ENCODE measurements around the gene VASH1. TPM values are rescaled to one million over a fixed set of nuclear protein-coding genes. Genes with fewer than 3 reads are reported as not detected.
A peak's percentile ranks its signal among the peaks of the same experiment; 100 is the strongest.

The VASH1 gene
- total and polyA plus RNA-seq, 2 of the 13 experiments (the other 11 are each of a cell fraction or from before 2014, with no cell fraction given) = 0.11 to 0.24 TPM

DNA sequence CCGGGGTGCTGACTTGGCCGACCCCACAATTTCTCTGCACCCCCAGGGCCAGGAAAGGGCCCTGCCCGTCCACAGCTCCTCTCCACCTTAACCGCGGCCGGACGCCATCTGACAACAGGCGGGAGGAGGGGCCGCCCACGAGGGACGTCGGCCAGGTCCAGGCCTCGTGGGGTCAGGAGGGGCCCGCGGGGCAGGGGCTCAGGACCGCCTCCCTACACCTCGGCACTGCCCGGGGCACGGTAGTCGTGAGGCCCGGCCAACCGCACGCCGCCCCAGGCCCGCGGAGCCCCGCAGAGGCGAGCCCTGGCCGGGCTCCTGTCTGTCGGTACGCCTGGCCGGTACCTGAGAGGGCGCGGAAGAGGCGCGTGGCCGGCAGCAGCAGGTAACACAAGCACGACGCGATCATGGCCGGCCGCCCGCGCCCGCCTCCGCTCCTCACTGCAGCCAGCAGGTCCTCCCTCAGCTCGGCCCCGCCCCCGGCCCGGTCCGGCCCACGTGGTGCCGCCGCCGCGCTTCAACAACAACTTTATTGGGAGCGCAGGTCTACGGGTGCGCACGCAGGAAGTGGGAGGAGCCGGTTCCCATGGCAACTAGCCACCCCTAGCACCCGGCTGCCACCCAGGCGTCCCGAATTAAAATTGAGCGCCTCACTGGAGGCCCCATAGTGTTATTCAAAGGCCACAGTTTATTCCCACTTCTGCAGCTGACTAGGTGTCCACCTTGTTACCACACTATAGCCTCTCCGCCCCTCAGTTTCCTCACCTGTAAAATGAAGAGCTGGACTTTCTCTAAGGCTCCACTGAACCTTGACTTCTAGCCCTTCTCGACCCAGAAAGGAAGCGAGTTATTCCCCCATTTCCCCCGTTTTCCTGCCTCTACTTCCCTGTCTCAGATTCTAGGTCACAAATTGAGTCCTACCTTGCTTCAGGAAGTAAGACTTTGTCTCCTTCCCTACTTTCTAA, 51.4 kb downstream of the VASH1 start, which contains the start of gene ANGEL1 (continued):
- TF ChIP-seq, protein P1, sequence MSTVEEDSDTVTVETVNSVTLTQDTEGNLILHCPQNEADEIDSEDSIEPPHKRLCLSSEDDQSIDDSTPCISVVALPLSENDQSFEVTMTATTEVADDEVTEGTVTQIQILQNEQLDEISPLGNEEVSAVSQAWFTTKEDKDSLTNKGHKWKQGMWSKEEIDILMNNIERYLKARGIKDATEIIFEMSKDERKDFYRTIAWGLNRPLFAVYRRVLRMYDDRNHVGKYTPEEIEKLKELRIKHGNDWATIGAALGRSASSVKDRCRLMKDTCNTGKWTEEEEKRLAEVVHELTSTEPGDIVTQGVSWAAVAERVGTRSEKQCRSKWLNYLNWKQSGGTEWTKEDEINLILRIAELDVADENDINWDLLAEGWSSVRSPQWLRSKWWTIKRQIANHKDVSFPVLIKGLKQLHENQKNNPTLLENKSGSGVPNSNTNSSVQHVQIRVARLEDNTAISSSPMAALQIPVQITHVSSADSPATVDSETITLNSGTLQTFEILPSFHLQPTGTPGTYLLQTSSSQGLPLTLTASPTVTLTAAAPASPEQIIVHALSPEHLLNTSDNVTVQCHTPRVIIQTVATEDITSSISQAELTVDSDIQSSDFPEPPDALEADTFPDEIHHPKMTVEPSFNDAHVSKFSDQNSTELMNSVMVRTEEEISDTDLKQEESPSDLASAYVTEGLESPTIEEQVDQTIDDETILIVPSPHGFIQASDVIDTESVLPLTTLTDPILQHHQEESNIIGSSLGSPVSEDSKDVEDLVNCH (CRISPR knock-in tag; IDR thresholded peaks at IDR 0.05) = 0 out of 2 replicates have a peak, but pooled peaks have one; percentile 47
- TF ChIP-seq ZSCAN20 (CRISPR knock-in tag; IDR thresholded peaks at IDR 0.05; ENCODE audit: borderline replicate concordance) (0 out of 2 replicates have a peak, but pooled peaks have one; percentile 59), ZNF557 (CRISPR knock-in tag; IDR thresholded peaks at IDR 0.05) (no peak), ZEB1 (IDR thresholded peaks at IDR 0.05; ENCODE audit: insufficient replicate concordance, low read depth) (no peak), ARNT2 (CRISPR knock-in tag; IDR thresholded peaks at IDR 0.05; ENCODE audit: low read depth) (peak; percentile 52; the same call in 1 of the 2 replicates), RFXAP (CRISPR knock-in tag; IDR thresholded peaks at IDR 0.05; ENCODE audit: borderline replicate concordance) (peak; percentile 31), POLR2AphosphoS5 (IDR thresholded peaks at IDR 0.05; ENCODE audit: low read depth, low read length) (peak; percentile 79), TBP (CRISPR knock-in tag; IDR thresholded peaks at IDR 0.05) (no peak), ZNF883 (CRISPR knock-in tag; IDR thresholded peaks at IDR 0.05; ENCODE audit: not compliant biosample characterization) (peak; percentile 73), ZNF552 (CRISPR knock-in tag; IDR thresholded peaks at IDR 0.05; ENCODE audit: borderline replicate concordance) (no peak), PHF20 (CRISPR knock-in tag; IDR thresholded peaks at IDR 0.05) (peak; percentile 84), ZNF3 (CRISPR knock-in tag; IDR thresholded peaks at IDR 0.05) (no peak), DR1 (CRISPR knock-in tag; IDR thresholded peaks at IDR 0.05) (no peak; the same call in 1 of the 2 replicates), IKZF4 (CRISPR knock-in tag; IDR thresholded peaks at IDR 0.05; ENCODE audit: borderline replicate concordance, low read depth, not compliant biosample characterization) (no peak), ZNF124 (CRISPR knock-in tag; IDR thresholded peaks at IDR 0.05) (no peak), ATAD3A (CRISPR knock-in tag; IDR thresholded peaks at IDR 0.05) (no peak), MAFF (IDR thresholded peaks at IDR 0.05; ENCODE audit: low read depth, low read length) (no peak), FOXC1 (CRISPR knock-in tag; IDR thresholded peaks at IDR 0.05; ENCODE audit: borderline replicate concordance) (peak; percentile 90), POLR2G (IDR thresholded peaks at IDR 0.05; ENCODE audit: low read depth, low read length) (peak; percentile 89)
- TF ChIP-seq, protein P2, sequence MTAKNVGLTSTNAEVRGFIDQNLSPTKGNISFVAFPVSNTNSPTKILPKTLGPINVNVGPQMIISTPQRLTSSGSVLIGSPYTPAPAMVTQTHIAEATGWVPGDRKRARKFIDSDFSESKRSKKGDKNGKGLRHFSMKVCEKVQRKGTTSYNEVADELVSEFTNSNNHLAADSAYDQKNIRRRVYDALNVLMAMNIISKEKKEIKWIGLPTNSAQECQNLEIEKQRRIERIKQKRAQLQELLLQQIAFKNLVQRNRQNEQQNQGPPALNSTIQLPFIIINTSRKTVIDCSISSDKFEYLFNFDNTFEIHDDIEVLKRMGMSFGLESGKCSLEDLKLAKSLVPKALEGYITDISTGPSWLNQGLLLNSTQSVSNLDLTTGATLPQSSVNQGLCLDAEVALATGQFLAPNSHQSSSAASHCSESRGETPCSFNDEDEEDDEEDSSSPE (CRISPR knock-in tag; IDR thresholded peaks at IDR 0.05) = peak; percentile 82
- TF ChIP-seq, protein P3, sequence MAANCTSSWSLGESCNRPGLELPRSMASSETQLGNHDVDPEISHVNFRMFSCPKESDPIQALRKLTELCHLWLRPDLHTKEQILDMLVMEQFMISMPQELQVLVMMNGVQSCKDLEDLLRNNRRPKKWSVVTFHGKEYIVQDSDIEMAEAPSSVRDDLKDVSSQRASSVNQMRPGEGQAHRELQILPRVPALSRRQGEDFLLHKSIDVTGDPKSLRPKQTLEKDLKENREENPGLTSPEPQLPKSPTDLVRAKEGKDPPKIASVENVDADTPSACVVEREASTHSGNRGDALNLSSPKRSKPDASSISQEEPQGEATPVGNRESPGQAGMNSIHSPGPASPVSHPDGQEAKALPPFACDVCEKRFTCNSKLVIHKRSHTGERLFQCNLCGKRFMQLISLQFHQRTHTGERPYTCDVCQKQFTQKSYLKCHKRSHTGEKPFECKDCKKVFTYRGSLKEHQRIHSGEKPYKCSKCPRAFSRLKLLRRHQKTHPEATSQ (CRISPR knock-in tag; IDR thresholded peaks at IDR 0.05; ENCODE audit: borderline replicate concordance) = peak; percentile 59; the same call in 1 of the 2 replicates
- TF ChIP-seq, protein P4, sequence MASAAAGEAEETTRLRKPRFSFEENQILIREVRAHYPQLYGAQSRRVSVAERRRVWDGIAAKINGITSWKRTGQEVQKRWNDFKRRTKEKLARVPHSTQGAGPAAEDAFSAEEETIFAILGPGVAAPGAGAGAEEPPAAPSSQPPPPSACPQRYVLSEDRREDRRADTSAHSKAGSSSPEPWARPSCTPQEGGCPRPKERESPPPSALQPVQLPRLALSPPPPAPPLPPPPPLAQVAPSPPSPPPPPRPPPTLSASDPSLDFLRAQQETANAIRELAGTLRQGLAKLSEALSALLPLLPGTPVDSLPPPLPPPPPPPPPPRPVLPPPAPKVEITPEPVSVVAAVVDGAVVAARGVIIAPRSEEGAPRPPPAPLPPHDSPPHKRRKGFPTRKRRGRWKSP (CRISPR knock-in tag; IDR thresholded peaks at IDR 0.05) = peak; percentile 81; the same call in 1 of the 2 replicates
